CD4-positive, alpha-beta T cell treated with Interleukin-6 at 100 ng/mL for 8 hours (primary cell): ENCODE results near the gene WDR37.

Source experiments
- DNase-seq: peaks from one replicate; pipeline ENCODE4 v3.0.0-alpha.2; 2020; ENCODE audit warnings: mixed read lengths, low spot score

Gene WDR37

GRCh38 chr10:1074052-1074747 lies 18.0 kb downstream of the WDR37 start:
- no peak for DNase-seq

GRCh38 chr10:1074748-1075308 lies 18.6 kb downstream of the WDR37 start:
- DNase-seq, result no peak

GRCh38 chr10:1078668-1079067 lies 22.5 kb downstream of the WDR37 start:
- DNase-seq, result no peak

GRCh38 chr10:1083581-1083980 lies 27.4 kb downstream of the WDR37 start:
- no peak for DNase-seq

- DNase-seq, result no peak
Observed at GRCh38 chr10:1084011-1084950, 28.1 kb downstream of the WDR37 start.

GRCh38 chr10:1085258-1085657 lies 29.1 kb downstream of the WDR37 start:
- no peak for DNase-seq

- DNase-seq, result no peak
Observed at GRCh38 chr10:1086787-1087186, 30.6 kb downstream of the WDR37 start.

GRCh38 chr10:1089017-1089689 lies 33.0 kb downstream of the WDR37 start:
- DNase-seq, result no peak

- no peak for DNase-seq
Observed at GRCh38 chr10:1090696-1091095, 34.5 kb downstream of the WDR37 start.

GRCh38 chr10:1093696-1094095 lies 37.5 kb downstream of the WDR37 start:
- no peak for DNase-seq

GRCh38 chr10:1094112-1095057 lies 38.2 kb downstream of the WDR37 start:
- DNase-seq, result no peak

- no peak for DNase-seq
Observed at GRCh38 chr10:1095498-1095897, 39.3 kb downstream of the WDR37 start.

- no peak for DNase-seq
Observed at GRCh38 chr10:1096287-1096889, 40.2 kb downstream of the WDR37 start.

GRCh38 chr10:1097436-1097835 lies 41.3 kb downstream of the WDR37 start:
- DNase-seq, result no peak

- no peak for DNase-seq
Observed at GRCh38 chr10:1100143-1100542, 44.0 kb downstream of the WDR37 start.

- DNase-seq, result no peak
Observed at GRCh38 chr10:1100691-1101368, 44.6 kb downstream of the WDR37 start.

- DNase-seq, result no peak
Observed at GRCh38 chr10:1101946-1102345, 45.8 kb downstream of the WDR37 start.

- DNase-seq, result no peak
Observed at GRCh38 chr10:1102416-1102815, 46.2 kb downstream of the WDR37 start.

GRCh38 chr10:1102831-1103230 lies 46.6 kb downstream of the WDR37 start:
- no peak for DNase-seq

GRCh38 chr10:1103551-1103950 lies 47.4 kb downstream of the WDR37 start:
- no peak for DNase-seq
